CD4-positive, alpha-beta T cell treated with Interleukin-10 for 1 hour (primary cell): ENCODE data around the gene CREB5.

ENCODE experiments used
- DNase-seq: peaks from one replicate; pipeline ENCODE4 v3.0.0-alpha.2; 2020

Gene CREB5

GRCh38 chr7:28481091-28481926 lies 69.0 kb downstream of the CREB5 start:
- DNase-seq, result no peak

GRCh38 chr7:28483112-28483511 lies 70.8 kb downstream of the CREB5 start:
- no peak for DNase-seq

GRCh38 chr7:28483908-28484605 lies 71.7 kb downstream of the CREB5 start:
- no peak for DNase-seq

GRCh38 chr7:28484606-28484935 lies 72.3 kb downstream of the CREB5 start:
- no peak for DNase-seq

- no peak for DNase-seq
These were observed 75.2 kb downstream of the CREB5 start for GRCh38 chr7:28487487-28487886.

- no peak for DNase-seq
These were observed 75.9 kb downstream of the CREB5 start for GRCh38 chr7:28488061-28488791.

- DNase-seq, result no peak
These were observed 78.5 kb downstream of the CREB5 start for GRCh38 chr7:28490831-28491230.

- no peak for DNase-seq
These were observed 81.2 kb downstream of the CREB5 start for GRCh38 chr7:28493477-28493876.

GRCh38 chr7:28497009-28497408 lies 84.7 kb downstream of the CREB5 start:
- DNase-seq, result no peak

- no peak for DNase-seq
These were observed 86.3 kb downstream of the CREB5 start for GRCh38 chr7:28498636-28499035.

GRCh38 chr7:28500138-28500537 lies 87.8 kb downstream of the CREB5 start:
- DNase-seq, result no peak

- no peak for DNase-seq
These were observed 90.1 kb downstream of the CREB5 start for GRCh38 chr7:28502408-28502807.

- DNase-seq, result no peak
These were observed 91.1 kb downstream of the CREB5 start for GRCh38 chr7:28503396-28503795.

- DNase-seq, result no peak
These were observed 92.7 kb downstream of the CREB5 start for GRCh38 chr7:28505014-28505413.

GRCh38 chr7:28505867-28506266 lies 93.5 kb downstream of the CREB5 start:
- no peak for DNase-seq

GRCh38 chr7:28507525-28508282 lies 95.4 kb downstream of the CREB5 start:
- no peak for DNase-seq

- DNase-seq, result peak; percentile 4
These were observed 97.1 kb downstream of the CREB5 start for GRCh38 chr7:28509251-28510025.

GRCh38 chr7:28510026-28510369 lies 97.7 kb downstream of the CREB5 start:
- no peak for DNase-seq

GRCh38 chr7:28512668-28513440 lies 100.5 kb downstream of the CREB5 start:
- DNase-seq, result no peak

GRCh38 chr7:28516390-28517172 lies 104.3 kb downstream of the CREB5 start:
- no peak for DNase-seq

GRCh38 chr7:28517206-28517605 lies 104.9 kb downstream of the CREB5 start:
- DNase-seq, result no peak
